HepG2 (cell line): ENCODE data around the gene DPH6. TPM values are rescaled to one million over a fixed set of nuclear protein-coding genes. Genes with fewer than 3 reads are reported as not detected.
A peak's percentile ranks its signal among the peaks of the same experiment; 100 is the strongest.

Source experiments
- ATAC-seq: fragments of 200-7000 bp; cut with Tn5 transposase; 3 replicates; pipeline ENCODE4 v1.9.1; 2020; ENCODE audit warnings: mild to moderate bottlenecking, moderate library complexity
- BruUV-seq: library from RNA; stranded (reverse); fragments of 400-500 nt; replicated peaks from 2 replicates; lab custom pipeline; 2021; lab: Mats Ljungman, UMichigan
- CTCF ChIA-PET: fragments of 300-600 bp; formaldehyde crosslinking; extraction: SDS; loops from one replicate; lab custom pipeline; 2021; ENCODE audit warnings: low total read pairs, inconsistent platforms, low intra/inter-chr PET ratio; lab: Yijun Ruan, JAX
- POLR2A ChIA-PET: fragments of 350-600 bp; sonication (Branson Sonifier 250); formaldehyde crosslinking; loops from one replicate; lab custom pipeline; 2020; ENCODE audit warnings: antibody characterized with exemption, inconsistent platforms; lab: Yijun Ruan, JAX
- DNase-seq: peaks from one replicate; pipeline ENCODE4 v3.0.0-alpha.2; 2015; ENCODE audit warnings: low spot score
- FAIRE-seq: peaks from 3 replicates; lab custom pipeline; 2011; peaks lifted over from hg19 to GRCh38; lab: Jason Lieb, UNC
- H2AFZ ChIP-seq: one replicate; pipeline ENCODE4 v1.6.1; 2011; ENCODE audit warnings: low read length, inconsistent platforms
- H3K27ac ChIP-seq: fragments of 300-600 bp; 3 replicates; pipeline ENCODE4 v1.8.0; 2011; ENCODE audit warnings: mixed run types, mild to moderate bottlenecking, mixed read lengths, low read length, inconsistent platforms; ENCODE audit not compliant: insufficient read depth; ENCODE audit errors: extremely low read length
- H3K27me3 ChIP-seq, 2 experiments: fragments of 200-600 bp in 1 of 2; 2 replicates in 1 of 2; 3 replicates in 1 of 2; pipeline versions ENCODE4 v1.6.0 to v1.8.0; 2011; ENCODE audit warnings: low read length in 2 of 2, mild to moderate bottlenecking in 2 of 2, moderate library complexity in 2 of 2, inconsistent platforms in 1 of 2; ENCODE audit not compliant: insufficient read depth in 2 of 2, control insufficient read depth in 1 of 2
- H3K36me3 ChIP-seq, 2 experiments: fragments of 200-600 bp in 1 of 2; replicated peaks in 1 of 2; 2 replicates in 1 of 2; 3 replicates in 1 of 2; pipeline versions ENCODE4 v1.5.1 to v1.8.0; 2011; ENCODE audit warnings: low read length in 2 of 2, inconsistent platforms in 1 of 2; ENCODE audit not compliant: insufficient read depth in 2 of 2, control insufficient read depth in 1 of 2
- H3K4me1 ChIP-seq: 2 replicates; pipeline ENCODE4 v1.5.1; 2012; ENCODE audit warnings: low read length, inconsistent platforms; ENCODE audit not compliant: insufficient read depth
- H3K4me2 ChIP-seq: 2 replicates; pipeline ENCODE4 v1.6.0; 2011; ENCODE audit warnings: low read depth, low read length, inconsistent platforms
- H3K4me3 ChIP-seq, 3 experiments: fragments of 200-600 bp in 1 of 3; sonication (generic), shearing (Covaris generic) in 1 of 3; replicated peaks in 1 of 3; 2 replicates each; pipeline ENCODE4 v1.5.1; 2011 to 2016; ENCODE audit warnings: low read length in 3 of 3, inconsistent platforms in 2 of 3, low read depth in 2 of 3, mild to moderate bottlenecking in 2 of 3, control low read depth in 1 of 3, mixed read lengths in 1 of 3; ENCODE audit not compliant: insufficient read depth in 1 of 3
- H3K79me2 ChIP-seq: one replicate; pipeline ENCODE4 v1.6.1; 2011; ENCODE audit warnings: low read length, inconsistent platforms; ENCODE audit not compliant: insufficient read depth
- H3K9ac ChIP-seq: 2 replicates; pipeline ENCODE4 v1.6.0; 2011; ENCODE audit warnings: mild to moderate bottlenecking, low read depth, low read length, inconsistent platforms; ENCODE audit not compliant: insufficient read depth
- H3K9me3 ChIP-seq: 2 replicates; pipeline ENCODE4 v1.5.1; 2012; ENCODE audit warnings: mild to moderate bottlenecking, low read length
- H4K20me1 ChIP-seq: 2 replicates; pipeline ENCODE4 v1.6.0; 2011; ENCODE audit warnings: inconsistent platforms, mild to moderate bottlenecking, low read length, moderate library complexity; ENCODE audit not compliant: insufficient read depth
- GABPA ChIP-seq, 2 experiments: IDR thresholded peaks; 2 replicates each; pipeline ENCODE4 v1.6.1; 2011 to 2016; ENCODE audit warnings: low read depth in 2 of 2, low read length in 1 of 2, missing biosample characterization in 1 of 2, missing genetic modification characterization in 1 of 2
- GLI4 ChIP-seq: sonication (generic); formaldehyde crosslinking; IDR thresholded peaks from 2 replicates; pipeline ENCODE4 v1.5.1; 2020; ENCODE audit warnings: missing genetic modification reagents, mild to moderate bottlenecking, moderate library complexity, borderline replicate concordance
- HNRNPL ChIP-seq: fragments of 200-400 bp; formaldehyde crosslinking; IDR thresholded peaks from 2 replicates; pipeline ENCODE4 v1.6.1; 2017; ENCODE audit warnings: mild to moderate bottlenecking, low read depth, low read length
- RFXAP ChIP-seq: sonication (generic); formaldehyde crosslinking; IDR thresholded peaks from 2 replicates; pipeline ENCODE4 v1.4.0; 2020; ENCODE audit warnings: missing genetic modification reagents, borderline replicate concordance
- TFAP4 ChIP-seq: sonication (generic); IDR thresholded peaks from 2 replicates; pipeline ENCODE4 v1.6.1; 2016; ENCODE audit warnings: low read depth, borderline replicate concordance
- ZC3H4 ChIP-seq: sonication (generic); formaldehyde crosslinking; IDR thresholded peaks from 2 replicates; pipeline ENCODE4 v1.4.0; 2020; ENCODE audit warnings: missing genetic modification reagents, borderline replicate concordance
- ZNF264 ChIP-seq: sonication (generic); formaldehyde crosslinking; IDR thresholded peaks from 2 replicates; pipeline ENCODE4 v1.4.0; 2020; ENCODE audit warnings: missing genetic modification reagents
- ZNF546 ChIP-seq: sonication (generic); formaldehyde crosslinking; conservative IDR thresholded peaks from 2 replicates; pipeline ENCODE4 v1.8.1; 2023; ENCODE audit warnings: mild to moderate bottlenecking, missing genetic modification reagents
- ZNF556 ChIP-seq: sonication (generic); formaldehyde crosslinking; IDR thresholded peaks from 2 replicates; pipeline ENCODE4 v1.4.0; 2020; ENCODE audit warnings: mild to moderate bottlenecking, missing genetic modification reagents, borderline replicate concordance
- WGBS: methylation state at CpG from one replicate; pipeline ENCODE4 v1.1.6; 2017; ENCODE audit warnings: low lambda C conversion rate; 5-methylcytosine and 5-hydroxymethylcytosine counted together
- in situ Hi-C: cut with HindIII; loops from 2 replicates; pipeline ENCODE4 v1.10.0; 2017; ENCODE audit warnings: low pct_unique_long_range_greater_than_20kb; ENCODE audit not compliant: extremely low pct_ligation_motif_present
- intact Hi-C: fragments of 100-400 bp; cut with micrococcal nuclease; formaldehyde crosslinking; loops from one replicate; pipeline ENCODE4 v1.10.0; 2022; ENCODE audit not compliant: unreplicated experiment
- polyA plus RNA-seq, 8 experiments: library from polyadenylated mRNA; depleted of rRNA in 3 of 8; stranded (reverse) in 7 of 8; unstranded in 1 of 8; fragments of >200 nt; fragmentation: Illumina TruSeq in 4 of 8; extraction: Trizol in 4 of 8; gene quantifications; 2 replicates each; pipeline versions ENCODE4 v1.2.1 to v1.2.3, GENCODE V29; 2011 to 2016; ENCODE audit warnings: low read depth in 4 of 8, missing spikeins in 1 of 8, mixed read lengths in 1 of 8; ENCODE audit not compliant: insufficient read depth in 1 of 8
- total RNA-seq, 5 experiments: library from RNA; depleted of rRNA; stranded (reverse); fragments of >200 nt; fragmentation: Illumina TruSeq; extraction: Trizol; gene quantifications; 2 replicates each; pipeline ENCODE4 v1.2.3, GENCODE V29; 2016; ENCODE audit warnings: low read depth in 1 of 5
- TF ChIP-seq, protein P1 (sequence below): sonication (generic); formaldehyde crosslinking; IDR thresholded peaks from 2 replicates; pipeline ENCODE4 v1.8.0; 2022; ENCODE audit warnings: low read depth, missing genetic modification reagents
- TF ChIP-seq, protein P2 (sequence below): sonication (generic); formaldehyde crosslinking; IDR thresholded peaks from 2 replicates; pipeline ENCODE4 v1.4.0; 2020; ENCODE audit warnings: missing genetic modification reagents
- TF ChIP-seq, protein P3 (sequence below): sonication (generic); formaldehyde crosslinking; IDR thresholded peaks from 2 replicates; pipeline ENCODE4 v1.4.0; 2020; ENCODE audit warnings: missing genetic modification reagents, mild to moderate bottlenecking, borderline replicate concordance
- TF ChIP-seq, protein P4 (sequence below): sonication (generic); formaldehyde crosslinking; IDR thresholded peaks from 2 replicates; pipeline ENCODE4 v1.5.0; 2020; ENCODE audit warnings: mild to moderate bottlenecking, low read depth, missing genetic modification reagents, borderline replicate concordance

DPH6 gene
- total and polyA plus RNA-seq, 2 of the 13 experiments (the other 11 are each of a cell fraction or from before 2014, with no cell fraction given), result 10.2 to 25.8 TPM

DNA sequence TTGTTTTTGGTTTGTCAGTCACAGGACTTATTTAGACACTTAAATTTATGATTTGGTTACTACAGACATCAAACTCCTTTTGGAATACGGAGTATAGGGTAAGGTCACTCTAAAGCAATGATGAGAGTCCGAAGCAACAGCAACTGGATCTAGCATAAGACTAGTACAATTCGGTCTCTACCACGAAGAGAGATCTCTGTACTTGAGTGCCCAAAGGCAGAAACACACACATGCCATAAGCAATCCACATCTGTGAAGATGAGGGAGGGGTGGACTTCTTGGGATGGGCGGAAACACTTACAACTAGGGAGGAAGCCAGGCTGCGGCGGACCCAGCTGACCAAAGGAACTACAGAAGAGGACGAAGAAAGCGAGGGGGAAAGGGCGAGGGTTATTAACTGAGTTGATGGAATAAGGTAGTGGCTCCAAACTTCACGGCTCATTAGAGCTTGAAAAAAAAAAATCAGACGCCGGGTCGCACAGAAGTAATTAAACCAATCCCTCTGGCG is 595 bp downstream of the DPH6 start:
- CTCF ChIA-PET, result interaction anchor here (0.6 kb wide), 1 partner anchor 26 kb away, joined by 3 read pairs; no protein-coding TSS in a partner anchor
- H3K4me2 ChIP-seq, result peak overlapping the region; percentile 94
- WGBS, result 2% methylated on average over 15 of the region's 15 CpGs
- FAIRE-seq (peak; percentile 4), ATAC-seq (peak; percentile 38), DNase-seq (peak; percentile 6)
- peaks cover 24% of the 10 kb centered on the region for H3K4me1 ChIP-seq
- no peaks in the 10 kb centered on the region for H4K20me1 ChIP-seq
- peak overlapping the region; percentile 89 for H2AFZ ChIP-seq
- H3K9ac ChIP-seq, result peak overlapping the region; percentile 89
- H3K79me2 ChIP-seq, result peaks cover 6% of the 10 kb centered on the region
- H3K4me3 ChIP-seq, result peak overlapping the region; percentile 64 to 80 (median 79)
- H3K27me3 ChIP-seq, result no peaks in the 10 kb centered on the region
- peak overlapping the region; percentile 91 for H3K27ac ChIP-seq
- H3K36me3 ChIP-seq, result no peaks in the 10 kb centered on the region
- in situ Hi-C loops (loop anchor here (25.0 kb wide), 1 partner anchor 1567 kb away; the partner anchor contains the start of gene MEIS2), intact Hi-C loops (no loop called here)
- POLR2A ChIA-PET, result interaction anchor here (1.0 to 1.7 kb wide), 3 partner anchors 10 to 557 kb away, joined by 3 to 9 read pairs (median 3); partner anchors contain the start of gene ZNF770
- no peaks in the 10 kb centered on the region for H3K9me3 ChIP-seq
- BruUV-seq, result TSS peak; percentile 83
- TF ChIP-seq ZNF264 (CRISPR knock-in tag) (no peak), ZC3H4 (peak; percentile 36; the same call in 1 of the 2 replicates), GABPA (IDR thresholded peaks at IDR 0.05; ENCODE audit: low read depth, low read length) (peak; percentile 27; the same call in 1 of the 2 replicates), GABPA (CRISPR knock-in tag; IDR thresholded peaks at IDR 0.05; ENCODE audit: low read depth) (no peak; the same call in none of the 2 replicates), GLI4 (CRISPR knock-in tag) (peak; percentile 15; the same call in 1 of the 2 replicates), RFXAP (no peak), HNRNPL (0 out of 2 replicates have a peak, but pooled peaks have one; percentile 4), ZNF556 (CRISPR knock-in tag) (0 out of 2 replicates have a peak, but pooled peaks have one; percentile 9), ZNF546 (CRISPR knock-in tag) (0 out of 2 replicates have a peak, but pooled peaks have one; percentile 7), TFAP4 (peak; percentile 48; the same call in 1 of the 2 replicates)
- TF ChIP-seq, protein P1, sequence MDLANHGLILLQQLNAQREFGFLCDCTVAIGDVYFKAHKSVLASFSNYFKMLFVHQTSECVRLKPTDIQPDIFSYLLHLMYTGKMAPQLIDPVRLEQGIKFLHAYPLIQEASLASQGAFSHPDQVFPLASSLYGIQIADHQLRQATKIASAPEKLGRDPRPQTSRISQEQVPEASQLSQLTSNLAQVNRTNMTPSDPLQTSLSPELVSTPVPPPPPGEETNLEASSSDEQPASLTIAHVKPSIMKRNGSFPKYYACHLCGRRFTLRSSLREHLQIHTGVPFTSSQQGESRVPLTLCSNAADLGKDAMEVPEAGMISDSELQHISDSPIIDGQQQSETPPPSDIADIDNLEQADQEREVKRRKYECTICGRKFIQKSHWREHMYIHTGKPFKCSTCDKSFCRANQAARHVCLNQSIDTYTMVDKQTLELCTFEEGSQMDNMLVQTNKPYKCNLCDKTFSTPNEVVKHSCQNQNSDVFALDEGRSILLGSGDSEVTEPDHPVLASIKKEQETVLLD (CRISPR knock-in tag), result 0 out of 2 replicates have a peak, but pooled peaks have one; percentile 2
- TF ChIP-seq, protein P2, sequence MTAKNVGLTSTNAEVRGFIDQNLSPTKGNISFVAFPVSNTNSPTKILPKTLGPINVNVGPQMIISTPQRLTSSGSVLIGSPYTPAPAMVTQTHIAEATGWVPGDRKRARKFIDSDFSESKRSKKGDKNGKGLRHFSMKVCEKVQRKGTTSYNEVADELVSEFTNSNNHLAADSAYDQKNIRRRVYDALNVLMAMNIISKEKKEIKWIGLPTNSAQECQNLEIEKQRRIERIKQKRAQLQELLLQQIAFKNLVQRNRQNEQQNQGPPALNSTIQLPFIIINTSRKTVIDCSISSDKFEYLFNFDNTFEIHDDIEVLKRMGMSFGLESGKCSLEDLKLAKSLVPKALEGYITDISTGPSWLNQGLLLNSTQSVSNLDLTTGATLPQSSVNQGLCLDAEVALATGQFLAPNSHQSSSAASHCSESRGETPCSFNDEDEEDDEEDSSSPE (CRISPR knock-in tag), result 0 out of 2 replicates have a peak, but pooled peaks have one; percentile 2
- TF ChIP-seq, protein P3, sequence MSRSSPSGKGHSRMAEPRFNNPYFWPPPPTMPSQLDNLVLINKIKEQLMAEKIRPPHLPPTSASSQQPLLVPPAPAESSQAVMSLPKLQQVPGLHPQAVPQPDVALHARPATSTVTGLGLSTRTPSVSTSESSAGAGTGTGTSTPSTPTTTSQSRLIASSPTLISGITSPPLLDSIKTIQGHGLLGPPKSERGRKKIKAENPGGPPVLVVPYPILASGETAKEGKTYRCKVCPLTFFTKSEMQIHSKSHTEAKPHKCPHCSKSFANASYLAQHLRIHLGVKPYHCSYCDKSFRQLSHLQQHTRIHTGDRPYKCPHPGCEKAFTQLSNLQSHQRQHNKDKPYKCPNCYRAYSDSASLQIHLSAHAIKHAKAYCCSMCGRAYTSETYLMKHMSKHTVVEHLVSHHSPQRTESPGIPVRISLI (CRISPR knock-in tag), result peak; percentile 36; the same call in 1 of the 2 replicates
- TF ChIP-seq, protein P4, sequence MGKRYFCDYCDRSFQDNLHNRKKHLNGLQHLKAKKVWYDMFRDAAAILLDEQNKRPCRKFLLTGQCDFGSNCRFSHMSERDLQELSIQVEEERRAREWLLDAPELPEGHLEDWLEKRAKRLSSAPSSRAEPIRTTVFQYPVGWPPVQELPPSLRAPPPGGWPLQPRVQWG (CRISPR knock-in tag), result no peak
